Hepatocyte (in vitro differentiated cells): ENCODE measurements around the gene NME4. TPM values are rescaled to one million over a fixed set of nuclear protein-coding genes. Genes with fewer than 3 reads are reported as not detected.

Source experiments
- DNase-seq: peaks from one replicate; pipeline ENCODE4 v3.0.0-alpha.2; 2016; ENCODE audit warnings: low spot score
- H2AFZ ChIP-seq: fragments of 200-600 bp; sonication (generic); 2 replicates; pipeline ENCODE4 v1.6.0; 2016; ENCODE audit warnings: antibody characterized with exemption, mild to moderate bottlenecking
- H3K27ac ChIP-seq: fragments of 200-600 bp; sonication (generic); 2 replicates; pipeline ENCODE4 v1.5.1; 2016; ENCODE audit warnings: mild to moderate bottlenecking
- H3K27me3 ChIP-seq: fragments of 200-600 bp; sonication (generic); 2 replicates; pipeline ENCODE4 v1.6.1; 2016
- H3K36me3 ChIP-seq: fragments of 200-600 bp; sonication (generic); replicated peaks from 2 replicates; pipeline ENCODE4 v1.5.1; 2016; ENCODE audit warnings: low read depth; ENCODE audit not compliant: insufficient read depth
- H3K4me1 ChIP-seq: fragments of 200-600 bp; sonication (generic); 2 replicates; pipeline ENCODE4 v1.5.1; 2016; ENCODE audit warnings: mild to moderate bottlenecking, moderate library complexity; ENCODE audit not compliant: insufficient read depth
- H3K4me2 ChIP-seq: fragments of 200-600 bp; sonication (generic); 2 replicates; pipeline ENCODE4 v1.6.0; 2016
- H3K4me3 ChIP-seq: fragments of 200-600 bp; sonication (generic); 2 replicates; pipeline ENCODE4 v1.5.1; 2016; ENCODE audit warnings: mild to moderate bottlenecking
- H3K79me2 ChIP-seq: fragments of 200-600 bp; sonication (generic); 2 replicates; pipeline ENCODE4 v1.6.0; 2017; ENCODE audit warnings: mild to moderate bottlenecking
- H3K9me2 ChIP-seq: fragments of 200-600 bp; sonication (generic); replicated peaks from 2 replicates; pipeline ENCODE4 v1.6.0; 2017; ENCODE audit warnings: mild to moderate bottlenecking; ENCODE audit not compliant: insufficient read depth
- H3K9me3 ChIP-seq: fragments of 200-600 bp; sonication (generic); 2 replicates; pipeline ENCODE4 v1.5.1; 2016; ENCODE audit warnings: low read depth, mild to moderate bottlenecking
- H4K20me1 ChIP-seq: fragments of 200-600 bp; sonication (generic); 2 replicates; pipeline ENCODE4 v1.6.0; 2016; ENCODE audit warnings: mild to moderate bottlenecking; ENCODE audit not compliant: insufficient read depth, poor library complexity, severe bottlenecking
- CTCF ChIP-seq: fragments of 200-600 bp; sonication (generic); IDR thresholded peaks from 2 replicates; pipeline ENCODE4 v1.5.1; 2016; ENCODE audit warnings: antibody characterized with exemption, mild to moderate bottlenecking; ENCODE audit not compliant: poor library complexity
- EZH2 ChIP-seq: fragments of 200-600 bp; sonication (generic); IDR thresholded peaks from 2 replicates; pipeline ENCODE4 v1.6.1; 2016; ENCODE audit warnings: antibody characterized with exemption, mild to moderate bottlenecking, borderline replicate concordance
- EZH2phosphoT487 ChIP-seq: fragments of 200-600 bp; sonication (generic); IDR thresholded peaks from one replicate; pipeline ENCODE4 v1.6.1; 2018; ENCODE audit warnings: antibody characterized with exemption, mild to moderate bottlenecking, low read depth, moderate library complexity; ENCODE audit not compliant: unreplicated experiment, severe bottlenecking
- WGBS: methylation state at CpG from one replicate; pipeline ENCODE4 v1.1.6; 2016; ENCODE audit warnings: low lambda C conversion rate; ENCODE audit errors: missing lambda C conversion rate; 5-methylcytosine and 5-hydroxymethylcytosine counted together
- polyA plus RNA-seq: library from polyadenylated mRNA; unstranded; fragments of >200 nt; fragmentation: Nextera tagmentation; extraction: Ambion mirVana; gene quantifications from 2 replicates; pipeline ENCODE4 v1.2.1, GENCODE V29; 2016
- total RNA-seq: library from RNA; depleted of rRNA; stranded (reverse); fragments of >200 nt; gene quantifications from 2 replicates; pipeline ENCODE4 v1.2.3, GENCODE V29; 2014

The NME4 gene
- total and polyA plus RNA-seq, 2 experiments from 2014 or later: 168 to 543 TPM

- Histone ChIP-seq H3K9me2 (no peaks in the 10 kb centered on the region), H3K4me2 (no peak overlapping the region), H3K4me3 (no peak overlapping the region), H4K20me1 (peaks cover 2% of the 10 kb centered on the region), H3K79me2 (peaks cover 1% of the 10 kb centered on the region), H3K36me3 (no peaks in the 10 kb centered on the region), H2AFZ (no peak overlapping the region), H3K27ac (no peak overlapping the region), H3K27me3 (no peaks in the 10 kb centered on the region), H3K9me3 (no peaks in the 10 kb centered on the region), H3K4me1 (no peaks in the 10 kb centered on the region)
- TF ChIP-seq EZH2phosphoT487: no peak
- TF ChIP-seq EZH2: no peak
- TF ChIP-seq CTCF: no peak
- DNase-seq: no peak
- WGBS: 82% methylated on average over 8 of the region's 12 CpGs
Measured at GRCh38 chr16:356741-357140, 40.3 kb upstream of the NME4 start.

GRCh38 chr16:359067-359763 lies 37.8 kb upstream of the NME4 start:
- Histone ChIP-seq H3K27me3 (no peaks in the 10 kb centered on the region), H2AFZ (no peak overlapping the region), H3K36me3 (no peaks in the 10 kb centered on the region), H3K27ac (no peak overlapping the region), H3K79me2 (no peaks in the 10 kb centered on the region), H3K9me3 (no peaks in the 10 kb centered on the region), H3K4me1 (no peaks in the 10 kb centered on the region), H3K4me3 (no peak overlapping the region), H4K20me1 (no peaks in the 10 kb centered on the region), H3K9me2 (no peaks in the 10 kb centered on the region), H3K4me2 (no peak overlapping the region)
- DNase-seq: no peak
- TF ChIP-seq CTCF (no peak), EZH2 (no peak), EZH2phosphoT487 (no peak)
- WGBS: 81% methylated on average over 18 of the region's 19 CpGs

- Histone ChIP-seq H3K9me3 (no peaks in the 10 kb centered on the region), H3K4me1 (no peaks in the 10 kb centered on the region), H3K79me2 (no peaks in the 10 kb centered on the region), H3K9me2 (no peaks in the 10 kb centered on the region), H4K20me1 (no peaks in the 10 kb centered on the region), H2AFZ (no peak overlapping the region), H3K27ac (no peak overlapping the region), H3K36me3 (no peaks in the 10 kb centered on the region), H3K4me2 (no peak overlapping the region), H3K4me3 (no peak overlapping the region), H3K27me3 (no peaks in the 10 kb centered on the region)
- no peak for DNase-seq
- WGBS: 88% methylated on average over 34 of the region's 47 CpGs
- TF ChIP-seq EZH2 (no peak), CTCF (no peak), EZH2phosphoT487 (no peak)
Measured at GRCh38 chr16:359871-360697, 36.9 kb upstream of the NME4 start.
